Measurements from ENCODE around the gene NUP35.

The NUP35 gene, protein sequence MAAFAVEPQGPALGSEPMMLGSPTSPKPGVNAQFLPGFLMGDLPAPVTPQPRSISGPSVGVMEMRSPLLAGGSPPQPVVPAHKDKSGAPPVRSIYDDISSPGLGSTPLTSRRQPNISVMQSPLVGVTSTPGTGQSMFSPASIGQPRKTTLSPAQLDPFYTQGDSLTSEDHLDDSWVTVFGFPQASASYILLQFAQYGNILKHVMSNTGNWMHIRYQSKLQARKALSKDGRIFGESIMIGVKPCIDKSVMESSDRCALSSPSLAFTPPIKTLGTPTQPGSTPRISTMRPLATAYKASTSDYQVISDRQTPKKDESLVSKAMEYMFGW

DNA sequence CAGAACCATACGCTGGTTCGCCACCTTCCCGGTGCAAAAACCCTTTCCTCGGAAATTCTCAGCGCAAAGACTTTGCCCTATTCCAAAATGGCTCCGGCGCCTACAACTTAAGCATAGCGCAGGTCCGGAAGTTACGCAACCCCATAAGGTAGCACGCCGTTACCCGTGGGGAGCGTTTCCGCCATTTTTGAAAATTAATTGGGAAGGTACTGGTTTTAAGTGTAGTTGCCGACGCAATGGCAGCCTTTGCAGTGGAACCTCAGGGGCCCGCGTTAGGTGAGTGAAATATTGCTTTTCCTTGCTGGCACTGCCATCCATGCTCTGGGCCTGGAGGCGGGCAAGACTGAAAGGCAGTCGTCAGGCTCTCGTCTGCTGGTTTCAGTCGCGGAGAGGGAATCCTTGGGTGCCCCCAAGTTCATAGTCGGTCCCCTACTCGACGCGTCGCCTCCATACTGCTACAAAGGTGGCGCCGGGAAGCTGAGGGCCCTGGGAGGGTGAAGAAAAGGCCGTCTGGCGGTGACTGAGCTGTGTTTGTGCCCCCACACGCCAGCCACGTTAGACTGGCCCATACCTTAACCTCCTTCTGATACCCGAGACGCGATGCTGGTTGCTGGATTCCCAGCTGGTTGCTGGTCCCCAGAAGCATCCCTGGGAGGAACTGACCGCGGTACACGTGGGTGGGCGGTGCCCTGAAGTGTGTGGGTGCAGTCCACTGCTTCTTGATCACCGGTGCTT is at the start of gene NUP35:
TSS of gene NUP35 (plus strand) at position 222 of the 735 bp plus-strand sequence. CDS start at position 237, 15 bp downstream.
- peak; percentile 51 for DNase-seq (ENCODE audit: low spot score)

DNA sequence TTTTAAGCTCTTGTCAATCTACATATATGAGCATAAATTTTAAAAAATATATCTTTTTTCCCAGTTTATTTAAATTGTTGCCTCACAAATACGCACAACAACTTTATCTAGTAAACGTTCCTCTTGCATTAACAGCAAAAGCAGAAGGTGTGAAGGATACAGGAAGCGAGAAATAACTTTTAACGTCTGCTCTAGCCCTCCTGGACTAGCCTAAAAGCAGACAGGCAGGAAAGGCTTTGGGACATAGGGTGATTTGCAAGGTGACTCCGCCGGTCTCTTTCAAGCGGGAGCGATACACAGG is 46.1 kb upstream of the NUP35 start:
- peak; percentile 56 for DNase-seq (ENCODE audit: low spot score)

DNA sequence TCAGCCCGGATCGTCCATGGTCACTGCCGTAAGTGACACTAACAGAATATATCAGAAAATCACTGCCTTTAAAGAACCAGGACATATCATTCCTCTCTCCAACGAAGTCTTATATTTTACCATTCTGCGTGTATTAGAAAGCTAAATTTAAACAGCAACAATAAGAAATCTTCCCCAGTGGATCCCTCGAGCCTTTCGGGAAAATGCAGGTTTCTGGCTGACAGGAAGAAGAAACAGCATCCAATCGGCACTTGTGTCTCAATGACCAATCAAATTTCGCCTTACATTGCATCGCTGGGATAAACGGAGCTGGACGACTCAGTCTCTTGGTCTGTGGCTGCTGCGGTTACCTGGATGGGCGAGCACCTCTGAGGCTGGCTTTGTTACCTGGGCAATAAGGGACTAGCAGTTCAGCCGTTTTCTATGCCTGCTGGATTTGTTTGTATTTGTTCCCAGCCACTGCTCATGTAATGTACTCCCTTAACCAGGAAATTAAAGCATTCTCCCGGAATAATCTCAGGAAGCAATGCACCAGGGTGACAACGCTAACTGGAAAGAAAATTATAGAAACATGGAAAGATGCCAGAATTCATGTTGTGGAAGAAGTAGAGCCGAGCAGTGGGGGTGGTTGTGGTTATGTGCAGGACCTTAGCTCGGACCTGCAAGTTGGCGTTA is 45.6 kb upstream of the NUP35 start, which contains the start of gene DUSP19:
TSS of gene DUSP19 (plus strand) at position 284 of the 675 bp plus-strand sequence. CDS start at position 471, 187 bp downstream.
- DNase-seq (ENCODE audit: low spot score), result peak; percentile 80

DNA sequence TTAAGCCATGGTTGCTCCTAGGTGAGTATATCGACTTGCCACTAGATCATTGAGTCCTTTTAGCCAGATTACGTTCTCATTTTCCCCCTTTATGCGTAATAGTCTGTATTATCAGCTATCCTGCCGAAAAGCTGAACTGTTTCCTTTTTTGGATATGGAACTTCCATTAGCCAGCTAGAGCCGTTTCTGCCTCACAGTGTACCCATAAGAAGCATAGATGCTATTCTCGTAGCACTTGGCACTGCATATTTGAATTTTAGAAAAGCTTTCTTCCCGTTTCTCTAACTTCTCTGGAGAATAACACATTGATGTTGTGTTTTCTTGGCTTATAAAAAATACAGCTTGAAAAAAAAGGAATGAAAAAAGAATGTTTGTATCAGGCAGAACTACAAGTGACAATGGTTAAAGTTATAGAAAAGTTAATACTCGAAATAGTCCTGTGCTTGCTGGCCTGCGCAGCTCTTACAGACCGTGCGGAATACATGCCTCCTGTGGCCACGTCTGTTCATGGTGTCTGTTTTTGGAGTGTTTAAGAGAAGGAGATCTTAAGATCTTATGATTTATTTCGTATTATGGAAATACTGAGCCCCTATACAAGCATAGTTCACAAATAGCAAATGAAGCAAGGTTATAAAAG is 45.0 kb upstream of the NUP35 start:
- no peak for DNase-seq (ENCODE audit: low spot score)

DNA sequence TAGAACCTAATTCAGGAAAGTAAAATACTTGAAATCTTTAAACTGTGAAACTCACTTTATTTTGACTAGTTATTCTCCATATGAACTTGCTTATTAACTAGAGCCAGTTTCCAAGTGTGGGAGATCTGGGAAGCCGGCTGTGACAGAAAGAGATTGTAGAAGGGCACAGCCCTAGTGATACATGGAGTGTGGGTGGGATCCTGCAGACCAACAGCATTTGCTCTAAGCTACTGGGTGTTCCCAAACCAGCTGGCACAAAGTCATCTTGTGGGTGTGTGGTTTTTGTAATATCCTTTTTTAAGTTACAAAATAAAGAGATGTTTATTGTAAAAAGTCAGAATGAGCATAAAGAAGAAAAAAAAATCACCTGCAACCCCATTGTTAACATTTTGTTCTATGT is 42.3 kb upstream of the NUP35 start:
- no peak for DNase-seq (ENCODE audit: low spot score)

DNA sequence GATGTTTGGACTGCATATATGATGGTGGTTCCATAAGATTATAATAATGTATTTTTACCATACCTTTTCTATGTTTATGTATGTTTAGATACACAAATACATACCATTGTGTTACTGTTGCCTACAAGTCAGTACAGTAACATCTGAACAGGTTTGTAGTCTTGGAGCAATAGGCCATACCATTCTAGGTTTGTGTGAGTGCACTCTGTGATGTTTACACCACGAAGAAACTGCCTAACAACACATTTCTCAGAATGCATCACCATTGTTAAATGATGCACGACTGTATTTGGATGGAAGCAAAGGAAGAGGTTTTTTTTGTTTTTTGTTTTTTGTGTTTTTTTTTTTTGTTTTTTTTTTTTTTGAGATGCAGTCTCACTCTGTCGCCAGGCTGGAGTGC is 36.2 kb upstream of the NUP35 start:
- DNase-seq (ENCODE audit: low spot score), result no peak

DNA sequence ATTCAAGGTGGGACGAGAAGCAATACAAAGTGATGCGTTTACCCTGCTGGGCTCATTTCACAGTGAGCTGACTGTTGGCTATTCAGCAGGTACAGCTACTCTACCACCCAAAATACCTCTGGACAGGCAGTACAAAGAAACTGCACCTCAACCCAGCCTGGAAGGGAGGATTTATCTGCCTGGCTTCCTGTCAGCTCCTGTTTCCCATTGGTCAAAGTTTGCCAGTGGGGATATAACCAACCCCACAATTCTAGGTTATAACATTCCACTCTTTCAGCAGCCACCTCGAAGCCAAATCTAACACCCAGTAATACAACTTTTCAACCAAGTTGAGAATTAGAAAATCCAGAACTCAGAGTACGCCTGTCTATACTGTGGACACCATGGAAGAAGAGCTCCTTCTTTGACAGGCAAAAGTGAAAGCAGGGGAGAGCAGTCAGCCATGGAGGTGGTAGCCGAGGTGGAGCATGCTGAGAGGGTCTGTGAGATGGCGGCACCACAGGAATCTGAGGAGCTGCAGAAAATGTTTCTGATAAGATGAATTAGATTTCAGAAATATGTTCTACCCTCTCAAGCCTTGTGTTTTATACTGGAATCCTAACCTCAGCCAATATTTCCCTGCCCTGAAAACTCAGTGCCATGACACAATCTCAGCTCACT is 34.9 kb upstream of the NUP35 start:
- no peak for DNase-seq (ENCODE audit: low spot score)

DNA sequence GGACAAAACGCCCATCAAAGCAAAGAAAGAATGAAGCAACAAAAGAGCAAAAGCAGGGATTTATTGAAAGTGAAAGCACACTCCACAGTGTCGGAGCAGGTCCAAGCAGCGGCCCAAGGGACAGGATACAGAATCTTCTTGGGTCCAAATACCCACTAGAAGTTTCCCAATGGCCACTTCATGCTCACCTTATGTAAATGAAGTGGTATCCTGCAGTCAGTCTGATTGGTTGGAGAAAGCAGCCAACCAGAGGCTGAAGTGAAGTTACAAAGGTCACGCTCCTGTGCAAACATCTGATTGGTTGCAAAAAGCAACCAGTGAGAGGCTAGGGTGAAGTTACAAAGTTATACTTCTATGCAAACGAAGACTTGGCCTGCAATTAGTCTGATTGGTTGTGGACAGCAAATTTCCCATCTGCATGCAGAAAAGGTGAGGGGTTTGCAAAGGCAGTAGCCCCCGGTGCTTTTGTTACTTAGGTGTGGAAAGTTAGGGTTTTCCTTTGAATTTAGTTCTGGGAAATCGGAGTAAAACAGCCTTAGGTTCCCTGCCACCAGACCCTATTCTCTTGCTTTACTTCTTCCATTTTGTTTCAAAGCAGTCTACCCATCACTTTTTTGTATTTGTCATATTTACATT is 32.8 kb upstream of the NUP35 start:
- no peak for DNase-seq (ENCODE audit: low spot score)

DNA sequence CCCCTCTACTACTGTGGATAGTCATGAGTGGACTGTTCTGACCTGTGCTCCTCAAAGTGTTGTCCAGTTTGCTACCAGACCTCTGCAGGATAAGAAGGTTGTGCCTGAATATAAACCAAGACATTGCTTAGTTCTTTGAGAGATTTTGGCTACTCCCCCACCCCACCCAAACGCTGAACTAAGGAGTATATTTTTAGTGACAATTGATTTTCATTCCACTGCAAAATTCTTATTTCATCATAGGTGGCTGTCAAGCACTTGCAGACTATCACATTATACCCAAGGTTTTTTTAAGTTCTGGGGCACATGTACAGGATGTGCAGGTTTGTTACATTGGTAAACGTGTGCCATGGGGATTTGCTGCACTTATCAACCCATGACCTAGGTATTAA is 32.3 kb upstream of the NUP35 start:
- no peak for DNase-seq (ENCODE audit: low spot score)

DNA sequence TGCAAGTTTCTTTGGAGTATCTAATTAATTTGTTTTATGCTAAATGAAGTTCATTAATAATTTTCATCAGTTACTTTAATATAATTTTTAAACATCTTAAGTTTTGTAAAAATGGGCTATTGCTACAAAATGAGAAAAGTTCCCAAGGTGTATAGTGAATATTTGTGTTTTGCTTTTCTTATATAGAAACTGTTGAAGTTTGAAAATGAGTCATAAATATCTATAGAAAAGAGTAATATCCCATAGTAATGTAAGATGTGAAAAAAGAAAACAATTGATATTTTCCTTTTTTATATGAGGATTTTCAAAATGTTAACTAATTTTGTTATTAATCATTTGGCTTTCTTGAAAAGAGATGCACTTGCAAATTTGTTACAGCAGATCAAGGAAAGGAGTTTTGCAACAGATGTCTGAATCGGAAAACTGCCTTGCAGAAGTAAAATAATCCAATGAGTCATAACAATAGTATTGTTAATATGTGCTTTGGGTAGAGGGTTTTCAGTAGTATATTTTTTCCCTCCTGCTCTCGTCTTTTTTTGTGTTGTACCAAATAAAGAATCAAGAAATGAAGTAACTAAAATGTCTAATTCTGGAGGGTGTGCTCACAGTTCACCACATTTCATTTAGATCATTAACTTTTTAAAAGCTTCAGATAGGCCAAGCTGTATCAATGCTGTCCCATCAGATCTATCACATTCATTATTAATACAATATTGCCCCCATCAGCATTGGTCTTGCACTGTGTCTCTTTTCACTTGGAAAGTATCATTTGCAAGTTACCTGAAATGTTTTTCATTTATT is 30.2 kb upstream of the NUP35 start:
- DNase-seq (ENCODE audit: low spot score), result no peak

DNA sequence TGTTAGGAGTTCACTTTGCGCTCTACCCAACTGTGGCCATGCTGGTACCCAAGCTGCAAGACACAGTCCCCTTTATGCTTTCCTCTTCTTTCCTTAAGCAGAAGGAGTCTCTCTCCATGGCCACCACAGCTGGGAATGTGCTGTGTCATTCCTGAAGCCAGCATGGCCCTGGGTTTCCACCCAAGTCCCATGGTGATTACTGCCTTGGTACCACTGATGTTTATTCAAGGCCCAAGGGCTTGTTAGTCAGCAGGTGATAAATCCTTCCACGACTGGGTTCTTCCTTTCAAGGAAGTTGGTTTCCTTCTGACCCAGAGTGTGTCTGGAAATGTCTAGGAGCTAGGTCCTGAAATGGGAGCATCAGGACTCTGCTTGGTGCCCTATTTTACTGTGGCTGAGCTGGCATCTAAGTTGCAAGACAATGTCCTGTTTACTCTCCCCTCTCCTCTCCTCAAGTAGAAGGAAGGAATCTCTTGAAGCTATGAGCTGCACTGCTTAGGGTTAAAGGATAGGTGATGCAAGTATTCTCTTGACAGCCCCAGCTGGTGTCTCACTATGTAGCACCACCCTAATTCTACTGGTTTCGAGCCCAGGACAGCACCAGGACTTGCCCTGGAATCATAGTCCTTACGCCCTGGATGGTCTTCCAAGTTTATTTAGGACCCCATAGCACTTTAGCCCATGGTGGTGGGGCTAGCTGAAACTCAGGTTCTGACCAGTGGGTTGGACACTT is 18.7 kb upstream of the NUP35 start:
- no peak for DNase-seq (ENCODE audit: low spot score)

DNA sequence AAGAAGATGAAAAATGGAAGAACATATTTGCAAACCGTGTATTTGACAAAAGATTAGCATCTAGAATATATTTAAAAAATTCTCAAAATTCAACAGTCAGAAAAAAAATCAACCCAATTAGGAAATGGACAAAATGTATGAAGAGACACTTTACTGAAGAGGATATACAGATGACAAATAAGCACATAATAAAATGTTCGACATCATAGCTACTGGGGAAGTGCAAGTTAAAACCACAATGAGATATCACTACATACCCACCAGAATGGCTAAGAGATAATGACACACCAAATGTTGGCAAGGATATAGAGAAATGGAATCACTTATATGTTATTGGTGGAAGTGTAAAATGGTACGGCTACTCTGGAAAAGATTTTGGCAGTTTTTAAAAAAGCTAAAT is 11.7 kb upstream of the NUP35 start:
- DNase-seq (ENCODE audit: low spot score), result no peak

DNA sequence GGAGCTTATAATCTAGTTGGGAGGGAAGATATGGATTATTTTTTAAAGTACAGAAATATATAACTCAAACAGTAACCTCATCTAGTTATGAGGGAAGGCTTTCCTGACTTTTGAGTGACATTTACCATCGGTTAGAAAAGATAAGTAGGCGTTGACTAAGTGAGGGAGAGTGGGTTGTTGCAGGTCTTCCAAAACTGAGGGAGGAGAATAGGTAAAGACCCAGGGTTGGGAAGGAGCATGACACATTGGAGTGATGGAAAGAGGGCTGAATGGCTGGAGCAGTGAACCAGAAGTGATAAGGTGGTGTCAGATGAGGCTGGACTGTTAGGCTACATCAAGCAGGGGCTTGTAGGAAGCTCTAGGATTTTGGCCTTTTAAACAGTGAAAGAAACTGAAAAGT is 10.6 kb upstream of the NUP35 start:
- no peak for DNase-seq (ENCODE audit: low spot score)

DNA sequence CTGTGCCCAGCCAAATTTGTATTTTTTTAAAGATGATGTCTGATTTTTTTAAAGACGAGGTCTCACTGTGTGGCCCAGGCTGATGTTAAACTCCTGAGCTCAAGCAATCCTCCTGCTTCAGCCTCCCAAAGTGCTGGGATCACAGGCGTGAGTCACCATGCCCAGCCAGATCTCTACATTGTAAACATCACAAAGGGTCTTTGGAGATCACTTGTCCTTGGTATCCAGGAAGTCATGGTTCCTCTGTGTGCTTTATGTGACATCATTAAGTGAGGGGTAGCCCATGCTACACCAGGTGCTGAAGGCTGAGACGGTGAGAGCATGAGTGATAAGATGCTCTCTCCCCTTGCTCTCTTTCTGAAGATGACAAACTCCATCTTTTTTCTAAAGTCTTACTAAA is 7.0 kb upstream of the NUP35 start:
- DNase-seq (ENCODE audit: low spot score), result no peak

DNA sequence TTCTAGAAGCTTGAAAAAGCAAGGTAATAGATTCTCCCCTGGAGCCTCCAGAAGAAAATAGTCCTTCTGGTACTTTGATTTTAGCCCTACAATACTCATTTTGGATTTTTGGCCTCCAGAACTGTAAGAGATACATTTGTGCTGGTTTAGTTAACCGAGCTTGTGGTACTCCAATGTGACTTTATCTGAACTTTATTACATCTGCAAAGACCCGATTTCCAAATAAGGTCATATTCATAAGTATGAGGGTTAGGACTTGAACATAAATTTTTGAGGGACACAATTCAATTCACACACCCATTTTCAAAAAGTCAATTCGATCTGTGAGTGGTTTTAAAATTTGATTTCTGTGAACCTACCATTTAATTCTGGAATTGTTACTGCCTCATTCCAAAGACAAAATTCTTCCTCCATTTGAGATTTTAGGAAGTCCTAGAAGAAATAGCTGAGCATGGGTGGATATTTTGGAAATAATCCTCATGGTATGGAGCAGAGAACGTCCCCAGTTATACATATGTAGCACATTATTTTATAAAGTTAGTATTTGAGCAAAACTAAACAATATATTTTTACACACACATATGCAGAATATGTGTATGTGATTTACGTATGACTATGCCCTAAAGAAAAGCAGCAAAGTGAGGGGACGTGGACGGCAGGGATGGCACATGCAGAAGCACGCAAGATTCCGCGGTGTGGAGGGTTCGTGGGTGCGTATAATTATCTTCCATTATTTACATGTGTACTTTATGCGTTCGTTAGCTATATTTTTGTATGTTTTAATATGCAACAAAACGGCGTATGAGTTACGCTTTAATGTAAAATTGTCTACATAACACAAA is 905 bp upstream of the NUP35 start:
- DNase-seq (ENCODE audit: low spot score), result no peak

DNA sequence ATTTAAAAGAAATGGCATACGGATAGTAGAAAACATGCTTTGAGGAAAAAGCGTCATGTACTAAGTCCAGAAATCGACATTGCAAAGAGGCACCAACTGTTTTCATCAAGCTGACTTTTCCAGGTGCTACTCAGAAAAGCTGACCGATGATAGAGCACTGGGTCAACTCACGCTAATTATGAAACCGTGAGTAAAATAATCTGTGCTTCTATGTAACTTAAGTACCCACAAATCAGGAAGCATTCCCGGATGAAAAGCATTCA is 353 bp upstream of the NUP35 start:
- no peak for DNase-seq (ENCODE audit: low spot score)

DNA sequence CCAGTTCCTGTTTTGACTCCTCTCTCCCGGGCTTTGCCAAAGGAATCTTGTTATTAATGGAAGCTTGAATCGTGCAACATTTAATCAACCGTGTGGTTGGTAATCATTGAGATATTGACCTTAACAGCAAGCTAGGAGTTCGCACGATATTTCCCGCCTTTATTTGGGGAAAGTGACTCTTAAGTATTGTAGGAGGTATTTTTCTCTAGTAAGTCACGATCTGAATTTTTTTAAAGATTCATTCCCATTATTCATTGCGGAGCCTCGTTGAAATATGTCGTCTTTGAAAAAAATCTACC is 663 bp downstream of the NUP35 start:
- no peak for DNase-seq (ENCODE audit: low spot score)

DNA sequence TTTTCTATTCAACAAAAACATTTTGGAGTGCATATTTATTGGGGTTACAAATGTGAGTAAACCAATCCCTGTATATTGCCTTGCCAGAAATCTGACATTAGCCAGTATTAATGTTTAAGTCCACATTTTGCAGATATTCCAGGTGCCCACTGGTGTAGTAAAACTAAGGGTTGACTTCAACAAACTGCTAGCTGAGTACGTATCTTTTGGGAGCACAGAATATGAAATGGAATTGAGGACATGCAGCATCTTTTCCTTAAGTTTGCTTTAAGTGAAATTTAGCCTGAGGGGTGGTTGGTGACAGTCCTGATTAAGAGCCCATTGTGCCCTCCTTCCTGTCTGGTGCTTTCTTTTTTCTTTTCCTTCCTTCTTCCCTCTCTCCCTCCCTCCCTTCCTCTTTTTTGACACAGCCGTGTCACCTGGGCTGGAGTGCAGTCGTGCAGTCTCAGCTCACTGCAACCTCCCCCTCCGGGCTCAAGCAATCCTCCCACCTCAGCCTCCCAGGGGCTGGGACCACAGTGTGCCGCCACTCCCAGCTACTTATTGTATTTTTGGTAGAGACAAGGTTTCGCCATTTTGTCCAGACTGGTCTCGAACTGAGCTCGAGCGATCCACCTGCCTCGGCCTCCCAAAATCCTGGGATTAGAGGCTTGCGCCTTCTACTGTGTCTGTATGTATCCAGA is 1.6 kb downstream of the NUP35 start:
- no peak for DNase-seq (ENCODE audit: low spot score)

DNA sequence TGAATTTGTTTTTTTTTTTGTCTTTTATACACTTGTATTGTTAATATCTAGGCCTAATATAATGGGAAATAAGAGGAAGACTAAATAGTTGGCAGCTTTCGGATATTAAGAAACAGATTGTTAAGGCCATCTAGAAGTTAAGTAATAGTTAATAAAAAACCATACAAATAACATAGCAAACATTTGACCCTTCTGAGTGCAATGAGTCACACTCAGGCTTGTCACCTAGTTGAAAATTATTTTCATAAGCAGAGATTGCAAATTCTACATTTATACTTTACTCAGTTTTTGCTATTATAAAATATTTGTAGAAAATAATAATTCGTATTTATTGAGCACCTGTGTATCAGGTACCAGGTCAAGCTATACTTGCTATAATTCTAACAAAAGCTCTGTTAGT is 2.4 kb downstream of the NUP35 start:
- DNase-seq (ENCODE audit: low spot score), result no peak

Data from HuH-7 (cell line).